ENCODE measurements around the gene NFIA. TPM values are rescaled to one million over a fixed set of nuclear protein-coding genes. Genes with fewer than 3 reads are reported as not detected.
A peak's percentile ranks its signal among the peaks of the same experiment; 100 is the strongest.

Gene NFIA
- total RNA-seq, 1 donor from 2014 or later = 163 TPM

- H3K4me1 Mint-ChIP-seq = peaks cover 48% of the 10 kb centered on the region
- H3K9me3 Mint-ChIP-seq = peaks cover 4% of the 10 kb centered on the region
- no peaks in the 10 kb centered on the region for H3K27me3 Mint-ChIP-seq (ENCODE audit: low read depth)
- H3K27ac Mint-ChIP-seq = no peak overlapping the region
- no peak for TF ChIP-seq CTCF (IDR thresholded peaks at IDR 0.05; ENCODE audit: unreplicated experiment)
- DNase-seq (ENCODE audit: low spot score in 2 of 2, unreplicated experiment in 2 of 2) = no peak
- no peak overlapping the region for H3K4me3 Mint-ChIP-seq
- peaks cover 10% of the 10 kb centered on the region for H3K36me3 Mint-ChIP-seq
These were observed 25.3 kb downstream of the NFIA start for GRCh38 chr1:61107638-61108037.

GRCh38 chr1:61109158-61109557 lies 26.8 kb downstream of the NFIA start:
- no peaks in the 10 kb centered on the region for H3K27me3 Mint-ChIP-seq (ENCODE audit: low read depth)
- peaks cover 38% of the 10 kb centered on the region for H3K4me1 Mint-ChIP-seq
- no peak for TF ChIP-seq CTCF (IDR thresholded peaks at IDR 0.05; ENCODE audit: unreplicated experiment)
- peaks cover 15% of the 10 kb centered on the region for H3K36me3 Mint-ChIP-seq
- no peak for DNase-seq (ENCODE audit: low spot score in 2 of 2, unreplicated experiment in 2 of 2)
- peak overlapping the region; percentile 90 for H3K27ac Mint-ChIP-seq
- H3K4me3 Mint-ChIP-seq = no peak overlapping the region
- peaks cover 8% of the 10 kb centered on the region for H3K9me3 Mint-ChIP-seq

- peaks cover 18% of the 10 kb centered on the region for H3K36me3 Mint-ChIP-seq
- no peak for DNase-seq (ENCODE audit: low spot score in 2 of 2, unreplicated experiment in 2 of 2)
These were observed 27.5 kb downstream of the NFIA start for GRCh38 chr1:61109910-61110309.

GRCh38 chr1:61110554-61110953 lies 28.2 kb downstream of the NFIA start:
- DNase-seq (ENCODE audit: low spot score in 2 of 2, unreplicated experiment in 2 of 2) = no peak
- H3K27ac Mint-ChIP-seq = peak overlapping the region; percentile 89
- H3K9me3 Mint-ChIP-seq = peaks cover 8% of the 10 kb centered on the region
- no peak for TF ChIP-seq CTCF (IDR thresholded peaks at IDR 0.05; ENCODE audit: unreplicated experiment)
- H3K4me1 Mint-ChIP-seq = peaks cover 39% of the 10 kb centered on the region
- H3K27me3 Mint-ChIP-seq (ENCODE audit: low read depth) = no peaks in the 10 kb centered on the region
- H3K4me3 Mint-ChIP-seq = no peak overlapping the region
- H3K36me3 Mint-ChIP-seq = peaks cover 21% of the 10 kb centered on the region

More at GRCh38 chr1:61109910-61110309, 27.5 kb downstream of the NFIA start:
- peak overlapping the region; percentile 89 for H3K27ac Mint-ChIP-seq
- no peak for TF ChIP-seq CTCF (IDR thresholded peaks at IDR 0.05; ENCODE audit: unreplicated experiment)
- no peak overlapping the region for H3K4me3 Mint-ChIP-seq
- H3K27me3 Mint-ChIP-seq (ENCODE audit: low read depth) = no peaks in the 10 kb centered on the region
- peaks cover 8% of the 10 kb centered on the region for H3K9me3 Mint-ChIP-seq
- peaks cover 34% of the 10 kb centered on the region for H3K4me1 Mint-ChIP-seq

- DNase-seq (ENCODE audit: low spot score in 2 of 2, unreplicated experiment in 2 of 2) = no peak
- H3K4me3 Mint-ChIP-seq = peak overlapping the region; percentile 1
- H3K36me3 Mint-ChIP-seq = peaks cover 21% of the 10 kb centered on the region
- no peak for TF ChIP-seq CTCF (IDR thresholded peaks at IDR 0.05; ENCODE audit: unreplicated experiment)
- H3K9me3 Mint-ChIP-seq = peaks cover 8% of the 10 kb centered on the region
- H3K27ac Mint-ChIP-seq = peak overlapping the region; percentile 89
- H3K4me1 Mint-ChIP-seq = peaks cover 47% of the 10 kb centered on the region
- H3K27me3 Mint-ChIP-seq (ENCODE audit: low read depth) = no peaks in the 10 kb centered on the region
These were observed 29.0 kb downstream of the NFIA start for GRCh38 chr1:61111084-61112004.
